Skeletal muscle satellite cell (primary cell): Measurements from ENCODE around the gene STH.
A peak's percentile ranks its signal among the peaks of the same experiment; 100 is the strongest.
"Not testable (repeated sequence)": the region's sequence is repeated elsewhere in the genome, so short reads cannot be mapped to it uniquely, and the experiment has no call there.

ENCODE experiments used
- H3K27me3 ChIP-seq: 2 replicates; pipeline ENCODE4 v1.7.0; 2013; ENCODE audit warnings: low read length; ENCODE audit not compliant: control insufficient read depth, insufficient read depth
- H3K36me3 ChIP-seq: 2 replicates; pipeline ENCODE4 v1.7.0; 2013; ENCODE audit warnings: mild to moderate bottlenecking, control low read depth, low read length; ENCODE audit not compliant: insufficient read depth
- H3K4me1 ChIP-seq: 2 replicates; pipeline ENCODE4 v1.7.0; 2013; ENCODE audit warnings: low read length; ENCODE audit not compliant: control insufficient read depth, insufficient read depth
- H3K4me2 ChIP-seq: 2 replicates; pipeline ENCODE4 v1.7.0; 2013; ENCODE audit warnings: mild to moderate bottlenecking, low read length
- H3K4me3 ChIP-seq: 2 replicates; pipeline ENCODE4 v1.7.0; 2013; ENCODE audit warnings: low read length
- H3K9ac ChIP-seq: 2 replicates; pipeline ENCODE4 v1.7.0; 2013; ENCODE audit warnings: mild to moderate bottlenecking, low read depth, low read length, moderate library complexity
- H3K9me3 ChIP-seq: replicated peaks from 2 replicates; pipeline ENCODE4 v1.7.0; 2013; ENCODE audit warnings: mild to moderate bottlenecking, control low read depth, low read length

Gene STH

GRCh38 chr17:46009681-46010596 lies 10.9 kb downstream of the STH start:
- Histone ChIP-seq H3K4me3 (peak overlapping the region; percentile 15), H3K36me3 (no peaks in the 10 kb centered on the region), H3K4me1 (peaks cover 18% of the 10 kb centered on the region), H3K9ac (no peak overlapping the region), H3K4me2 (peak overlapping the region; percentile 68), H3K27me3 (no peaks in the 10 kb centered on the region), H3K9me3 (no peaks in the 10 kb centered on the region)

- Histone ChIP-seq H3K4me2 (peak overlapping the region; percentile 68), H3K27me3 (no peaks in the 10 kb centered on the region), H3K36me3 (no peaks in the 10 kb centered on the region), H3K9ac (no peak overlapping the region), H3K4me3 (no peak overlapping the region), H3K9me3 (no peaks in the 10 kb centered on the region), H3K4me1 (peaks cover 18% of the 10 kb centered on the region)
Observed at GRCh38 chr17:46010597-46011186, 11.6 kb downstream of the STH start.

DNA sequence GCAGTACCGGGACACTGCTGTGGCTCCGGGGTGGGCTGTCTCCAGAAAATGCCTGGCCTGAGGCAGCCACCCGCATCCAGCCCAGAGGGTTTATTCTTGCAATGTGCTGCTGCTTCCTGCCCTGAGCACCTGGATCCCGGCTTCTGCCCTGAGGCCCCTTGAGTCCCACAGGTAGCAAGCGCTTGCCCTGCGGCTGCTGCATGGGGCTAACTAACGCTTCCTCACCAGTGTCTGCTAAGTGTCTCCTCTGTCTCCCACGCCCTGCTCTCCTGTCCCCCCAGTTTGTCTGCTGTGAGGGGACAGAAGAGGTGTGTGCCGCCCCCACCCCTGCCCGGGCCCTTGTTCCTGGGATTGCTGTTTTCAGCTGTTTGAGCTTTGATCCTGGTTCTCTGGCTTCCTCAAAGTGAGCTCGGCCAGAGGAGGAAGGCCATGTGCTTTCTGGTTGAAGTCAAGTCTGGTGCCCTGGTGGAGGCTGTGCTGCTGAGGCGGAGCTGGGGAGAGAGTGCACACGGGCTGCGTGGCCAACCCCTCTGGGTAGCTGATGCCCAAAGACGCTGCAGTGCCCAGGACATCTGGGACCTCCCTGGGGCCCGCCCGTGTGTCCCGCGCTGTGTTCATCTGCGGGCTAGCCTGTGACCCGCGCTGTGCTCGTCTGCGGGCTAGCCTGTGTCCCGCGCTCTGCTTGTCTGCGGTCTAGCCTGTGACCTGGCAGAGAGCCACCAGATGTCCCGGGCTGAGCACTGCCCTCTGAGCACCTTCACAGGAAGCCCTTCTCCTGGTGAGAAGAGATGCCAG lies 12.9 kb downstream of the STH start:
- no peak overlapping the region for H3K9ac ChIP-seq
- H3K4me2 ChIP-seq, result no peak overlapping the region
- H3K9me3 ChIP-seq, result no peaks in the 10 kb centered on the region
- H3K36me3 ChIP-seq, result no peaks in the 10 kb centered on the region
- H3K27me3 ChIP-seq, result no peaks in the 10 kb centered on the region
- no peak overlapping the region for H3K4me3 ChIP-seq
- H3K4me1 ChIP-seq, result peaks cover 18% of the 10 kb centered on the region

- Histone ChIP-seq H3K4me1 (peaks cover 18% of the 10 kb centered on the region), H3K9ac (no peak overlapping the region), H3K9me3 (no peaks in the 10 kb centered on the region), H3K27me3 (no peaks in the 10 kb centered on the region), H3K4me2 (no peak overlapping the region), H3K36me3 (no peaks in the 10 kb centered on the region), H3K4me3 (no peak overlapping the region)
Observed at GRCh38 chr17:46012506-46013079, 13.5 kb downstream of the STH start.

GRCh38 chr17:46013127-46013501 lies 14.1 kb downstream of the STH start:
- H3K9me3 ChIP-seq, result no peaks in the 10 kb centered on the region
- H3K4me1 ChIP-seq, result peaks cover 18% of the 10 kb centered on the region
- H3K4me2 ChIP-seq, result no peak overlapping the region
- H3K9ac ChIP-seq, result no peak overlapping the region
- no peaks in the 10 kb centered on the region for H3K27me3 ChIP-seq
- no peak overlapping the region for H3K4me3 ChIP-seq
- no peaks in the 10 kb centered on the region for H3K36me3 ChIP-seq

DNA sequence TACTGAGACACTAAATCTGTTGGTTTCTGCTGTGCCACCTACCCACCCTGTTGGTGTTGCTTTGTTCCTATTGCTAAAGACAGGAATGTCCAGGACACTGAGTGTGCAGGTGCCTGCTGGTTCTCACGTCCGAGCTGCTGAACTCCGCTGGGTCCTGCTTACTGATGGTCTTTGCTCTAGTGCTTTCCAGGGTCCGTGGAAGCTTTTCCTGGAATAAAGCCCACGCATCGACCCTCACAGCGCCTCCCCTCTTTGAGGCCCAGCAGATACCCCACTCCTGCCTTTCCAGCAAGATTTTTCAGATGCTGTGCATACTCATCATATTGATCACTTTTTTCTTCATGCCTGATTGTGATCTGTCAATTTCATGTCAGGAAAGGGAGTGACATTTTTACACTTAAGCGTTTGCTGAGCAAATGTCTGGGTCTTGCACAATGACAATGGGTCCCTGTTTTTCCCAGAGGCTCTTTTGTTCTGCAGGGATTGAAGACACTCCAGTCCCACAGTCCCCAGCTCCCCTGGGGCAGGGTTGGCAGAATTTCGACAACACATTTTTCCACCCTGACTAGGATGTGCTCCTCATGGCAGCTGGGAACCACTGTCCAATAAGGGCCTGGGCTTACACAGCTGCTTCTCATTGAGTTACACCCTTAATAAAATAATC lies 14.6 kb downstream of the STH start:
- Histone ChIP-seq H3K9ac (no peak overlapping the region), H3K4me3 (no peak overlapping the region), H3K36me3 (no peaks in the 10 kb centered on the region)

DNA sequence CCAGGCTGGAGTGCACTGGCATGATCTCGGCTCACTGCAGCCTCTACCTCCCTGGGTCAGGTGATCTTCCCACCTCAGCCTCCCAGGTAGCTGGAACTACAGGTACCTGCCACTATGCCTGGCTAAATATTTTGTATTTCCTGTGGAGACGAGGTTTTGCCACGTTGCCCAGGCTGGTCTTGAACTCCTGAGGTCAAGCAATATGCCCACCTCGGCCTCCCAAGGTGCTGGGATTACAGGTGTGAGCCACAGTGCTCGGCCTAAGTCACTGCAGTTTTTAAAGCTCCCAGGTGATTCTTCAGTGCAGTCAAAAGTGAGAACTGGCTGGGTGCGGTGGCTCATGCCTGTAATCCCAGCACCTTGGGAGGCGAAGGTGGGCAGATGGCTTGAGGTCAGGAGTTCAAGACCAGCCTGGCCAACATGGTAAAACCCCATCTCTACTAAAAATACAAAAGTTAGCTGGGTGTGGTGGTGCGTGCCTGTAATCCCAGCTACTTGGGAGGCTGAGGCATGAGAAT lies 20.4 kb downstream of the STH start:
- H3K36me3 ChIP-seq, result not testable (repeated sequence)

More for the DNA sequence above, 14.6 kb downstream of the STH start:
- no peak overlapping the region for H3K4me2 ChIP-seq
- no peaks in the 10 kb centered on the region for H3K9me3 ChIP-seq
- H3K27me3 ChIP-seq, result no peaks in the 10 kb centered on the region
- H3K4me1 ChIP-seq, result peaks cover 18% of the 10 kb centered on the region

DNA sequence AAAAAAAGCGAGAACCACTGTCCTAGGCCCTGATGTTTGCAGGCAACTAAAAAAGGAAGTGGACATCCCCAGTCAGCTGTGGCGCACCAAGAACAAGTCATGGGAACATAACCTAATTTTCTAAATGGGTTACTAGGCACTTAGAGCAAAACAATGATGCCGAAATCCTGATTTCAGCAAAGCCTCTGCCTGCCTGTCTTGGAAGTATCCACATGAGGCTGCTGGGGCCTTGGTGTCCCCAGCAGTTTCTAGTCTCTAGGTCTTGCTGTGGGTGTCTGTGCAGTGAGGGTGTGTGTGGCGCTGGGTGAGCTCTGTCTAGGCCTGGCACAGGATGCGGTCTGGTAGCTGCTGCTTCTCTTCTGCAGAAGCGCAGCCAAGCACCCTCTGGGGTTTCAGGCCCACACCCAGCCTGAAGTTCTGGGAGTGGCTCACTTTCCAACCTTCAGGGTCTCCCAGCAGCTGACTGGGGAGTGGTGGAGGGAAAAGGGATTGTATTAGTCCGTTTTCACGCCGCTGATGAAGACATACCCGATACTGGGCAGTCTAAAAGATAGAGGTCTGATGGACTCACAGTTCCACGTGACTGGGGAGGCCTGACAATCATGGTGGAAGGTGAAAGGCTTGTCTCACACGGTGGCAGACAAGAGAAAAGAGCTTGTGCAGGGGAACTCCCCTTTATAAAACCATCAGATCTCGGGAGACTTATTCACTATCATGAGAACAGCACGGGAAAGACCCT lies 21.1 kb downstream of the STH start:
- Histone ChIP-seq H3K9me3 (no peaks in the 10 kb centered on the region), H3K27me3 (no peaks in the 10 kb centered on the region), H3K4me1 (no peaks in the 10 kb centered on the region), H3K36me3 (peaks cover 7% of the 10 kb centered on the region), H3K4me2 (no peak overlapping the region), H3K9ac (no peak overlapping the region), H3K4me3 (no peak overlapping the region)

More for the DNA sequence above, 20.4 kb downstream of the STH start:
- H3K27me3 ChIP-seq, H3K4me1 ChIP-seq, H3K4me2 ChIP-seq, H3K9me3 ChIP-seq, H3K4me3 ChIP-seq, H3K9ac ChIP-seq: not testable (repeated sequence)

- Histone ChIP-seq H3K4me1 (no peaks in the 10 kb centered on the region), H3K4me2 (no peak overlapping the region), H3K9me3 (no peaks in the 10 kb centered on the region), H3K9ac (no peak overlapping the region), H3K4me3 (no peak overlapping the region), H3K36me3 (peaks cover 11% of the 10 kb centered on the region), H3K27me3 (no peaks in the 10 kb centered on the region)
Observed at GRCh38 chr17:46020998-46021397, 21.9 kb downstream of the STH start.

DNA sequence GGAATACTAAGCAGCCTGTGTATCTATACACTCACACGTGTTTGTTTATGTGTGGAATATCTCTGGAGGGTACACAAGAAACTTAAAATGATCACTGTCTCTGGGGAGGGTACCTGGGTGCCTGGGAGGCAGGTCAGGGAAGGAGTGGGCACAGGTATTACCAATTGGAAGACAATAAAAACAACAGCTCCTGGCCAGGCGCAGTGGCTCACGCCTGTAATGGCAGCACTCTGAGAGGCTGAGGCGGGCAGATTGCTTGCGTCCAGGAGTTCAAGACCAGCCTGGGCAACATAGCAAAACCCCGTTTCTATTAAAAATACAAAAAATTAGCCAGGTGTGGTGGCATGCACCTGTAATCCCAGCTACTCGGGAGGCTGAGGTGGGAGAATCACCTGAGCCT lies 24.3 kb downstream of the STH start:
- H3K27me3 ChIP-seq, H3K9ac ChIP-seq, H3K4me2 ChIP-seq, H3K9me3 ChIP-seq, H3K4me1 ChIP-seq, H3K4me3 ChIP-seq: not testable (repeated sequence)
- H3K36me3 ChIP-seq, result peaks cover 25% of the 10 kb centered on the region
